NCI-H2081 treated with DMSO at 0.1 percent for 48 hours (cell line): ENCODE data around the gene TEAD1.

Experiments used
- DNase-seq: peaks from one replicate; lab custom pipeline; 2025; lab: John Stamatoyannopoulos, UW

TEAD1 gene

GRCh38 chr11:12789596-12790215, 115.5 kb downstream of the TEAD1 start:
- DNase-seq: no peak

- DNase-seq: no peak
Observed at GRCh38 chr11:12790861-12791616, 116.8 kb downstream of the TEAD1 start.

DNA sequence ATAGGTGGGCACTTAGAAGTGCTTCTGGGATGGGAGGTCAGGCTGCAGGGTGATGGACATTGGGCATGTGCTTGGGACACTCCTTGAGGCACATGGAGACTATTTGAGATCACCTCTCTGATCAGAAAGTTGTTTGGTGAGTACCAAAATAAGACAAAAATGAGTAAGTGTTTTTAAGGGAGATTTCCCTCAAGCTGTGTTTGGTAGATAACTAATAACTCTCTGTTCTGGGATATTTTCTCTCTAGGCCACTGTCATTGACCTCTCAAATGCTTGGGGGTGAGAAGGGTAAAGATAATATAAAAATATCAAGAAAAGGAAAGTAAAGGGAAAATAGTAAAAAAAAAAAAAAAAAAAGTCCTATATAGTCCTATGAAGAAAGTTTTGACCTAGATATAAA, 117.8 kb downstream of the TEAD1 start:
- DNase-seq: no peak

- DNase-seq: no peak
Observed at GRCh38 chr11:12792590-12792989, 118.4 kb downstream of the TEAD1 start.

GRCh38 chr11:12793065-12793464, 118.8 kb downstream of the TEAD1 start:
- no peak for DNase-seq

DNA sequence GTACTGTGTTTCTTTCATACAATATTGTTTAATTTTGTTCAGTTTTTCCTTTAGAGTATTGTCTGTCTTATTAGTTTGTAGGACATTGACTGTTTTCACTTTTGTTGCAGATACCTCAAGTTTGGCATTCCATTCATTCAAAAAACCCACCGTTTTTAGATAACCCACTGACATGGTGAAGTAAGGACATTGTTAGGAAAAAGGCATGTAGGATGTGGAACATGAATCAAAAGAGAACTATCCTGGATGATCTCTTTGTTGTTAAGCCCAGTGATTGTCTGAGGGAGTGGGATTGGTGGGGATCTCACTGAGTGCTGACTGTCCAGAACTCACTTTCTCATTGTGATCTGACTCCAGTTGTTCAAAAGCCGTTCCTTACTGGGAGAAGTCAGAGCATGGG, 119.3 kb downstream of the TEAD1 start:
- DNase-seq: no peak

DNA sequence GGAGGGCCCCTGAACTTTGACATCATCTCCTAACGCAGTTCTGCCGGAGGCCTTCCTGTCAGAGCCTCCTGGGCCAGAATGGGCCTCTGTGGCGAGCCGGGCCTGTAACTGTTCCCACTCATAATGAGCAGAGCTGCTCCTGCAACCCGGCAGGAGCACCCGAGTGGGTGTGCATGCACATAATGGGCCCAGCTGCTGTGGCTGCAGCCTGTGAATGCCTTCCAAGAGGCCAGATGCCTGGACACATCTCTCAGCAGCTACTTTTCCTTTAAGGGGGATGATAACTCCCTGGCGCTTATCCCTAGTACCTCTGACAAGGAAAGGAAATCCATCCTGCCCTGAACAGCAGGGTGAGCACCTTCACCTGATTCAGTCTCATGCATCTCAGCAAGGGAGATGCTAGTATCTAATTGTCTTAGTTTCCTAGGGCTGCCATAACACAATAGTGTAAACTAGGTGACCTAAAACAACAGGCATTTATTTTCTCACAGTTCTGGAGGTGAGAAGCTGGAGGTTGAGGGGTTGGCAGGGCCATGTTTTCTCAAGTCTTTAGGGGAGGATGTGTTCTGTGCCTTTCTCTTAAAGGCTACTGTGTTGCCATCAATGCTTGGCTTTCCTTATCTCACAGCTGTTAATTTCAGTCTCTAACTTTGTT, 120.5 kb downstream of the TEAD1 start:
- no peak for DNase-seq

- DNase-seq: no peak
Observed at GRCh38 chr11:12797996-12798395, 123.8 kb downstream of the TEAD1 start.

DNA sequence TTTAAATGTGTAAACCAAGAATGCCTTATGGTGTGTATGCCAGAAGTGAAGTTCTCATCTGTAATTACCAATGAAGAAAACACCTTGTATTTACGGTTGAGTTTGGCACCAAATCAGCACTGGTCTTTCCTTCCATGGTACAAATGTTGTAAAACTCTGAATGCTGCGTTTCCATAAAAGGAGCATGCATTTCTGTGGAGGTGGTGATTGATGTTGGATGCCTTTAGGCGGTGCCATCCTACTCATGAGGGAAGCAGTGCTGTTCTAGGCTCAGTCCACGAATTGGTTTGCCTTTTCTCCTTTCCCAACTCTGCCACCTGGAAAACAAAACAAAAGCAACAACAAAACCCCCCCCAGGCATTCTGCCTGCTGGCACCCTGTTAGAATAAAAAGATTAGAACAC, 124.4 kb downstream of the TEAD1 start:
- DNase-seq: no peak

DNA sequence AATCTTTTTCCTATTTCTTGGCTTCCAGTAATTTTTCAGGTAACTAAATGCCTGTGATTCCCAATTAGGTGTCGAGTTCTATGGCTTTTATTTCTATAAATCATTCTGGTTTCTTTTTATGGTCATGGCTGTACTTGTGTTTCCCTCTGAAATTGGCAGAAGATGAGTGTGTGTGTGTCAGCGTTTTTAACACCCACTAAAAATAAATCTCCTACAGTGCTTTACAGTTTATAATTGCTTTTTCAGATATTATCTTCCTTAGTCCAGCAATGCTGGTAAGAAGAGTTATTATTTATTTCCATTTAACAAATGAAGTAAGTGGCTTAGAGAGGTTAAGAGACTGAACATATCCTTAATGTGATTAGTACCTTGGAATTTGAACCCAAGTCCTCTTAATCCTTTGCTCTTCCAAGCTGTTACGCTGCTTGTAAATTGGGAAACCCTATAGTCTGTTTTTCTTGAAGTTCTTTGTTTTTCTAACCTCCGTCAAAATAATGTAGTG, 125.2 kb downstream of the TEAD1 start:
- DNase-seq: no peak

DNA sequence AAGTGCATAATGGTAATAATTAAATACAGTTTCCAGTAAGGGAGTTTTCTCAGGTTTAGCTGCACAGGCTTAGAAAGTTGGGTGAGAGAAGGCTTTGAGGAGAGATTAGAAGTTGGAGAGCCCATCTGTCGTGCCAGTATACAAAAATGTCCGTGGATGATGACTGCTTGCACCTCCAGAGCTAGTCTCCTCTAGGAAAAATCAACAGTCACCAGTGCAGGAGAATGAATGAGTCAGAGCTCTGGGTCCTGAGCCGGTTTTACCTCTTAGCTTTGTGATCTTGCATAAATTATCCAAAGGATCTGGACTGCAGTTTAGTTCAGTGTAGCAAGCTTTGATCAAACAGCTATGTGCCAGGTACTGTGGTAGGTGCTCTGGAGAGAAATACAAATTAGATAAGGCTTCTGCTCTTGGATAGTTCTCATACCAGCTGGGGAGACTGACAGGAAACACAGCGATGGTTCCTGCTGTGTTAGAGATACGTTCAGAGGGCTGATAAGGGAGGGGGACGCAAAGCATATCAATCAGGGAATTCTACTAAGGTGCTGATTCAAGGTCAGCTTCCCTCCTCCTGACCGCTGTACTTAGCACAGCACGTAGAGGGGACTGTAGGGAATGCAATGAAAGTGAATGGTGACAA, 125.9 kb downstream of the TEAD1 start:
- DNase-seq: peak; percentile 68

DNA sequence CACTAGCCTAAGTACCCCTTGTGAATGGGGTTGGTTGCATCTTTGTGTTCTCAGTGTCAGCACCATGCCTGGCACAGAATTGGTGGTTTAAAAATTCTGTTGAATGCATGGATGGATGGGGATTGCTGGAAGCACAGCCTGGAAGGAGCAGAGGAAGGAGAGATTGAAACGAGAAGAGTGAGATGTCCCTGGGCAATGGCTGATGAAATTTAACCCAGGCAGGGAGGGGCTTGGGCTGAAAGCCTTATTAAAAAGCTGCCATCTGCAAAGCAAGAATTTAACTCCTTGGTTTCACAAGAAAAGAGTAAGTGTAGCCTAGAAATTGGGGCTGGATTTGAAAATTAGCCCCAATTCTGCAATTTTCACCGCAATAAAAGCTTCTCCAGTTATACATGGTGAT, 126.7 kb downstream of the TEAD1 start:
- no peak for DNase-seq

- DNase-seq: no peak
Observed at GRCh38 chr11:12801976-12802375, 127.8 kb downstream of the TEAD1 start.

DNA sequence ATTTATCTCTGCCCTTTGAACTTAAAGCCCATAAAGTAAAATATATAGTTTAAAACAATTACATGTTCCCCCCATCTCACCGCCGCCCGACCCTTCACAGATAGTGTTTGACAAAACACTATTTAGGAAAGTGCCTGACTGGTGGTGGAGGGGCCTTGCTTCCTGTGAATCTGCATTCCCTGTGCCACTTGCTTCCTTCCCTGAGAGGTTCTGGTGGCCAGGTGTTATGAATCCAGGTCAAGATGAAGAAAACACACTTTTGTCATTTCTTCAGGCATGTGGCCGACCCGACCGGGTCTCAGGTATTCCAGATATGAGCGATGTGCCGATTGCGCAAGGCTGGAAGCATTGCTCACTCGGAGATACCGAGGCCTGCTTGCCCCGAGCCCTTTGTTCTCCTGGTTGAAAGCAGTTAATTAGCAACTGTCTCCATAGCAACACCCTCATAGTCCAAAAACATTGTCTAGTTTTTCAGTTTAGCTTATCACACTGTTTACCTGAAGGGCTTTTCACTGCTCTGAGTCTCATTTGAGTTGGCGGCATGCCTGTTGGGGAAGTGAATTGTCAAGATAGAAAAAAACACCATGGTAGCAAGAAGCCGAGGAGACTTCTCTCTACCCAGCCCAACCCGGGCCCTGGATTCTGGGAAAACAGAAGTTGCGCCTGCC, 128.3 kb downstream of the TEAD1 start:
- peak; percentile 98 for DNase-seq

- DNase-seq: no peak
Observed at GRCh38 chr11:12803086-12803826, 129.0 kb downstream of the TEAD1 start.

DNA sequence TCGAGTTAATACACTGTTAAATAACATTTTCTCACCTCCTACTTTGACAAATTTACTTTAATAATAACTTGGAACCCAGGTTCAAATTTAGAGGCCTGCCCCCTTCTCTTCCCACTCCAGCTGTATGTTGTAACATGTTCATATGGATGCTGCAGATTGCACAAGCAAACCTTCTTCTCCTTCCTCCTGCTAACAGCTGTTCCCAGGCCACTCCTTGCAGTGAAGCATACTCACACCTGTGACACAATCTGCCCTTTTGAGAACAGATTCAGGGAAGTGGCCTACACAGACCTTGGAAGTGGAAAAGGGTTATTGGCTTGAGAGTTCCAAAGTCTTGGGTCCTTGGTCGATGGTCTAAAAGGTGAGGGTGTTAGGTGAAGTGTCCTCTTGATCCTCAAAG, 131.9 kb downstream of the TEAD1 start:
- DNase-seq: no peak

- DNase-seq: no peak
Observed at GRCh38 chr11:12807621-12808020, 133.4 kb downstream of the TEAD1 start.

GRCh38 chr11:12808519-12808918, 134.3 kb downstream of the TEAD1 start:
- no peak for DNase-seq

DNA sequence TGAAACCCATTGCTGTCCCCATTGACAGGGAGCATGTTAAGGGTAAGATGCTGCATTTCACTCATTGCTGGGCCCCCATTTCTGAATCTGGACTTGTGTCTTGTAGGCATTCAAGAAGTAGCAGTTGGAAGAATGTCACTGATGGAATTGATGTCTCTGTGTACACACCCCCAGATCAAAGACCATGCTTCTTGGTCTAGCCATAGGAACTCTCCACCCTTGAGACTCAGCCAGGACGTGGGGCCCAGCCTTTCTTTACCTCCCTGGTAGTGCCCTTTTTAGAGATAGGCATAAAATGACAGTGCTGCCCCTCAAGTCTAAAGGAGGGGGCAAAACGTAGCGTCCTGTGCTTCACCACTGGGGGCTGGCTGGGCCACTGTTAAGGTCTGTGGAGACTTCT, 135.1 kb downstream of the TEAD1 start:
- no peak for DNase-seq

DNA sequence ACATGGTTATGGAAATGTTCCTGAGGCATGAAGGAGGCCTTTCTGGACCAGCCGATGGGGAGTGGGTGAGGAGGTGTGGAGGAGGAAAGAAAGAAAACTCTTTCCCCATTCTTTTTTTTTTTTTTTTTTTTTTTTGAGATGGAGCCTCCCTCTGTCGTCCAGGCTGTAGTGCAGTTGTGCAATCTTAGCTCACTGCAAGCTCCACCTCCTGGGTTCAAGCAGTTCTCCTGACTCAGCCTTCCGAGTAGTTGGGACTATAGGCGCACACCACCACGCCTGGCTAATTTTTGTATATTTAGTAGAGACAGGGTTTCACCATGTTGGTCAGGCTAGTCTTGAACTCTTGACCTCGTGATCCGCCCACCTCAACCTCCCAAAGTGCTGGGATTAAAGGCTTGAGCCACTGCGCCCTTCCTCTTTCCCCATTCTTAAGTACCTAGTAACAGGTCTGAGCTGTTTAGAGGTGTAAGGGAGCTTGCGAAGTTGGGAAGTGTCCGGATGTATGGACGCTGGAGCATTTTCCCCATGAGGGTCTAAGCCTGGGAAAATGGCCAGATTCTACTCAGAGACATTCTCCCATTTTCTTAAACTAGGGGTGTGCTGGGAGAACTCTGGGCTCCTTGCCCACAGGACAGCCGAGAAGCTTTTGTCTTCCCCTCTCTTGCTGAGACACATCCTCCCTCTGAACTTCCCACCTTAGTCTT, 135.8 kb downstream of the TEAD1 start:
- no peak for DNase-seq

GRCh38 chr11:12810568-12810894, 136.3 kb downstream of the TEAD1 start:
- DNase-seq: no peak
